ENCODE data around the gene SULT1A2.
"Not testable (repeated sequence)": the region's sequence is repeated elsewhere in the genome, so short reads cannot be mapped to it uniquely, and the experiment has no call there.

The SULT1A2 gene

DNA sequence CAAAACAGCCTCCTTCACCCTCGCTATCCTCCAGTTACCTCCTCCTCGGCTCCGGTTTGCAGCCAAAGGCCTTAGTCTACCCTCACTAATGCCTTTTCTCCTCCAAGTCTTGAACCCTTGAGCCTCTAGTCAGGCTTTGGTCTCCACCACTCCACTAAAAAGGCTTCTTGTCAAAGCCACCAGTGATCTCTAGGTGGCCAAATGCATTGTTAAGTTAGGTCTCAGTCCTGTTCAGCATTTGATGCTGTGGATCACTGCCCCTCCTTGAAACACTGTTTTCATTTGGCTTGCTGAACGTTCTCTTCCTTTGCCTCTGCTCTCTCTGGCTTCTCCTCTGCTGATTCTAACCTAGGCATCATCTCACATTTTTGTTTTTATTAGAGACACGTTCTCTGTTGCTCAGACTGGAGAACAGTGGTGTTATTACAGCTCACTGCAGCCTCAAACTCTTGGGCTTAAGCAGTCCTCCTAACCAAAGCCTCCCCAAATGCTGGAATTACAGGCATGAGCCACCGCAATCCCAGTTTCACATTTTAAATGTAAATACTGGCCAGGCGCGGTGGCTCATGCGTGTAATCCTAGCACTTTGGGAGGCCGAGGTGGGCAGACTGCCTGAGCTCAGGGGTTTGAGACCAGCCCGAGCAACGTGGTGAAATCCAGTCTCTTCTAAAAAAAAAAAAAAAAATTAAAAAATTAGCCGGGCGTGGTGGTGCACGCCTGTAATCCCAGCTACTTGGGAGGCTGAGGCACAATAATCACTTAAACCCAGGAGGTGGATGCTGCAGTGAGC, 42.0 kb downstream of the SULT1A2 start:
- DNase-seq: peak; percentile 3

DNA sequence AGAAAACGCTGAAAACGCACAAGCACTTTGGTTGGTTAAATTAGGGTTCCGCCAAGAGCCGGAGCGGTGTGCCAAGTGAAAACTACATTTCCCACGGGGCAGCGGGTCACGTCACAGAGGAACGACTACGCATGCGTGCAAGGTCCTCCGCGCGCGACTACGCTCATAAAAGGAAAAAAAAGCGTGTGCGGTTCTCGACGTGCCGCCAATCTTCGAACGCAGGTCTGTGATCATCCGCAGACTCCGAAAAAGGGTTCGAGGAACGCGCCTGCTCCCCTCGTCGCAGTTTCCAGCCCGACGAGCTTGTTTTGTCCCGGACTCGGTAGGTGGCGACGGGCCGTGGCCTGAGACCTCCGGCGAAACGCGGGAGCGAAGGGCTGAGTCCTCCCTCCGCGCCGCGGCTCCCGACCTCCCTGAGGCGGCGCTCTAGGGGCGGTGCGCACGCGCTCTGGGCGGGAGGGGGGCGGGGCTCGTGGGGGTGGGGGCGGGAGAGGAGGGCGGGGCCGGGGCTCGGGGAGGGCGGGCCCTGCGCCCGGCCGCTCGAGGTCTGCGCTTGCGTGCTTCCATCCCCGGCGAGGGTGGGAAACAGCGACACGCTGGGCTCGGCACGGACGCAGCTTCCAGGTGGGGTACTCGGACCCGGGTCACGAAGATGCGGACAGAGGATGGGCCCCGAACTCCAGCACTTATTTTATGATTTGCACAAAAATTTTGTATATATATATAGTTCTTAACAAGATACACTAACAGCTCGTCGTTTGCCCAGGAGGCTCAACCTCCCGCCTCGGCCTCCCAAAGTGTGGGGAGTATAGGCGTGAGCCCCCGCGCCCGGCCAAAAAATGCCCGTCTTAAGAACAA, 42.8 kb downstream of the SULT1A2 start, which contains the start of gene SGF29:
Gene SGF29 (plus strand): TSS at position 145 of the 858 bp plus-strand sequence. CDS start 27,150 bp downstream, outside the sequence.
- DNase-seq: peak; percentile 93

- DNase-seq: peak; percentile 22
Measured at GRCh38 chr16:28549301-28549899, 47.5 kb downstream of the SULT1A2 start.

DNA sequence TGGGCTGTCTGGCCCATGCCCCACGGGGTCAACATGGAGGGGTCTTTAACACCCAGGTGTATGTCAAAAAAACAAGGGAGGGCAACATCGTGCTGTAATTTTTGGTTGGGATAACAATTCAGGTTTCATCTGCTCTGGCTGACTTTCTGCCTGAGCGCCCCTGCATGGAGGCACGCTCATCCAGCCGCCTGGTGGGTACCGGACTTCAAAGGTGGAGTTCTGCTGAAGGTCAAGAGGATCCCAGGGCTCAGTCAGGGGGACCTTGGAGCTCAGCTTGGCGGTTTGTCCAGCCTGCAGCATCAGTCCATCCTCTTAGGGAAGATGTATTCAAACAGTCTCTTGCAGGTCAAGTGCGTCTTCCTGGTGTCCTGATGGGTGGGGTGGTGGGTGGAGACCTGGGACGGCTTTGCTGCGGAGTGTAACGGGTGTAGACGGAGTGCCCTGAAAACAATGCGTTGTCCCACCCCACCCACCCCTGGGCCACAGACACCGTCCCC, 48.5 kb downstream of the SULT1A2 start:
- DNase-seq: no peak

- DNase-seq: no peak
Measured at GRCh38 chr16:28546626-28547025, 50.2 kb downstream of the SULT1A2 start.

DNA sequence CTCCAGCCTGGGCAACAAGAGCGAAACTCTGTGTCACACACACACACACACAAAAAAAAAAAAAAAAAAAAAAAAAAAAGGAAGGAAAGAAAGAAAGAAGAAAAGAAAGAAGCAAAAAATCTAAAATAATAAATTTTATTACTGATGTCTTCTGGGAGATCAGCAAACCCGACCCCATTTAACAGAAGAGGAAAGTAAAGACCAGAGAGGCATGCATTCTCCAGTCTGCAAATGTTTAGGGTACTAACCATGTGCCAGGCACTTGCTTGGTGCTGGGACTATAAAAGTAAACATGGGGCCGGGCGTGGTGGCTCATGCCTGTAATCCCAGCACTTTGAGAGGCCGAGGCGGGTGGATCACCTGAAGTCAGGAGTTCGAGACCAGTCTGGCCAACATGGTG, 50.9 kb downstream of the SULT1A2 start:
- not testable (repeated sequence) for DNase-seq

DNA sequence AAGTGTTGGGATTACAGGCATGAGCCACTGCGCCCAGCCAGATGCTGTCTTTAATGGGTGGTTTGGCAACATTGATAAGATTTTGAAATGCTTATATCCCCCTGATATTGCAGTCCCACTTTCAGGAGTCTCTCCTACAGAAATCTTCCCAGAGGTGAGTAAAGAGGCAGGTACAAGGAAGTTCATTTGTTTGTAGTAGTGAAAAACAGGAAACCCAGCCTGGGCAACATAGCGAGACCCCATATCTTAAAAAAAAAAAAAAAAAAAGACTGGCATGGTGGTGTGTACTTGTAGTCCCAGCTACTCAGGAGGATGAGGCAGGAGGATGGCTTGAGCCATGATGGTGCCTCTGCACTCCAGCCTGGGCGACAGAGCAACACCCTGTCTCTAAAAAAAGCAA, 51.9 kb downstream of the SULT1A2 start:
- DNase-seq: no peak

- no peak for DNase-seq
Measured at GRCh38 chr16:28543072-28543471, 53.8 kb downstream of the SULT1A2 start.

DNA sequence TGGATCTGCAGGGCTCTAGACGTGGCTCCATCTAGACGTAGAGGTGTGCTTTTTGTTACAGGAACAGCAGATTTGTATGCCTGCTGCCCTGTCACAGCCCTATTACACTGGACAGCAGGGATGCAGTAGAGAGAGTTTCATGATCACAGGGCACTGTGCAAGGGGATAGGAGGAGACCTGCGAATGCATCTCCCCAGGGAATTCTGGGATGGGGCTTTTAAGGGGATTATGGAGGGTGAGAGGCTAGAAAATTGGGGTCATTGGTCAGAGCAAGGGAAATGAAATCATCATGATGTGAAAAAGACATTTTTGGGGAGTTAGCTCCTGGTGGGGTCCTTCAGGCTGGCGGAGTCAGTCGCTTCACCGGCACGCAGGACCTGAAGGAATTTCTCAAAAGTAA, 54.2 kb downstream of the SULT1A2 start:
- DNase-seq: no peak
